Gastroesophageal sphincter (tissue), 3 donors: Measurements from ENCODE around the gene NBR1.

Experiments
- EP300 ChIP-seq: sonication (generic); formaldehyde crosslinking; IDR thresholded peaks from one replicate; pipeline ENCODE4 v1.6.1; 2017; ENCODE audit warnings: antibody characterized with exemption, mild to moderate bottlenecking
- POLR2A ChIP-seq, 2 donors: fragments of 450-650 bp; IDR thresholded peaks; one replicate each; pipeline ENCODE4 v1.6.1; 2017; ENCODE audit warnings: antibody characterized with exemption in 2 of 2, mild to moderate bottlenecking in 2 of 2, moderate library complexity in 1 of 2
- POLR2AphosphoS5 ChIP-seq: sonication (generic); formaldehyde crosslinking; IDR thresholded peaks from one replicate; pipeline ENCODE4 v1.6.1; 2017; ENCODE audit warnings: antibody characterized with exemption
- TF ChIP-seq, protein P1 (sequence below), 4 experiments: fragments of 200-600 bp in 2 of 4; fragments of 450-650 bp in 2 of 4; sonication (generic) in 1 of 4; IDR thresholded peaks; one replicate each; pipeline ENCODE4 v1.5.1; 2017 to 2019; ENCODE audit warnings: antibody characterized with exemption in 4 of 4, mild to moderate bottlenecking in 2 of 4, moderate library complexity in 2 of 4

DNA sequence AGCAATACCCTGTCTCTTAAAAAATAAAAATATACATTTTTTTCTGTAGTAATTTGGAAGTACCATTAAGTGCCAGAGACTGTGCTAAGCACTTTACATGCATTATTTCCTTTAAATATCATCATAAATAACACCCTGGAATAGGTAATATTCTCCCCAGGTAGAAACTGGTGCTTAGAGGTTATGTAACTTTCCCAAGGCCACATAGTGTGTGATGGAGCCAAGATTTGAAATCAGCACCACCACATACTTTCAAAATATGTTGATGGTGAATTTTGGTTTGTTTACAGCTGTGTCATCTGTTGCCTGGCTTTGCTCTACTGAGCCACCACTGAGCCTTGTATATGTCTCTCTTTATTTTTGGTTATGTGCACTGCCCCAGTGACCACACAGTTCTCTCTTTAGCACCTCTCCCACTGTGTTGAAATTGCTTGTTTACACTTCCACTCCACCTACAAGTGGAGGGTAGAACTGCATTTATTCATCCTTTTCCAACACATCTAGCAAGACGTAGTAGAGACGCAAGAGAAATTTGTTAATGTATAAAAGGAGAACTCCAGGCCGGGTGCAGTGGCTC lies 19.0 kb upstream of the NBR1 start:
- no peak for TF ChIP-seq POLR2A (IDR thresholded peaks at IDR 0.05)
- TF ChIP-seq, protein P1, sequence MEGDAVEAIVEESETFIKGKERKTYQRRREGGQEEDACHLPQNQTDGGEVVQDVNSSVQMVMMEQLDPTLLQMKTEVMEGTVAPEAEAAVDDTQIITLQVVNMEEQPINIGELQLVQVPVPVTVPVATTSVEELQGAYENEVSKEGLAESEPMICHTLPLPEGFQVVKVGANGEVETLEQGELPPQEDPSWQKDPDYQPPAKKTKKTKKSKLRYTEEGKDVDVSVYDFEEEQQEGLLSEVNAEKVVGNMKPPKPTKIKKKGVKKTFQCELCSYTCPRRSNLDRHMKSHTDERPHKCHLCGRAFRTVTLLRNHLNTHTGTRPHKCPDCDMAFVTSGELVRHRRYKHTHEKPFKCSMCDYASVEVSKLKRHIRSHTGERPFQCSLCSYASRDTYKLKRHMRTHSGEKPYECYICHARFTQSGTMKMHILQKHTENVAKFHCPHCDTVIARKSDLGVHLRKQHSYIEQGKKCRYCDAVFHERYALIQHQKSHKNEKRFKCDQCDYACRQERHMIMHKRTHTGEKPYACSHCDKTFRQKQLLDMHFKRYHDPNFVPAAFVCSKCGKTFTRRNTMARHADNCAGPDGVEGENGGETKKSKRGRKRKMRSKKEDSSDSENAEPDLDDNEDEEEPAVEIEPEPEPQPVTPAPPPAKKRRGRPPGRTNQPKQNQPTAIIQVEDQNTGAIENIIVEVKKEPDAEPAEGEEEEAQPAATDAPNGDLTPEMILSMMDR (IDR thresholded peaks at IDR 0.05), result no peak
- no peak for TF ChIP-seq POLR2AphosphoS5
- TF ChIP-seq EP300, result no peak
